ENCODE measurements around the gene NMT1.

- no peak for TF ChIP-seq CTCF (IDR thresholded peaks at IDR 0.05; ENCODE audit: low read length)
- TF ChIP-seq EZH2phosphoT487 (IDR thresholded peaks at IDR 0.05; ENCODE audit: low read length): no peak
Observed at GRCh38 chr17:45101883-45102811, 41.0 kb downstream of the NMT1 start.

Measured in MM.1S (cell line).